HL-60 (cell line): ENCODE measurements around the gene DPP6.

Source experiments
- DNase-seq, 2 experiments: peaks; one replicate each; pipeline ENCODE4 v3.0.0-alpha.2; 2010 to 2020; ENCODE audit warnings: low read depth in 1 of 2, low spot score in 1 of 2
- H3K27ac ChIP-seq: fragments of 250-450 bp; sonication (Bioruptor Pico); replicated peaks from 2 replicates; pipeline ENCODE4 v1.5.1; 2020; ENCODE audit warnings: mild to moderate bottlenecking, moderate library complexity
- H3K27me3 ChIP-seq: fragments of 250-450 bp; sonication (Bioruptor Pico); 2 replicates; pipeline ENCODE4 v1.5.1; 2021; ENCODE audit warnings: mild to moderate bottlenecking, moderate library complexity; ENCODE audit not compliant: insufficient read depth, poor library complexity, severe bottlenecking
- H3K4me3 ChIP-seq: replicated peaks from 2 replicates; pipeline ENCODE4 v1.5.1; 2011; ENCODE audit warnings: mild to moderate bottlenecking, control low read depth, low read length; ENCODE audit not compliant: insufficient read depth
- GABPA ChIP-seq: IDR thresholded peaks from 2 replicates; pipeline ENCODE4 v1.6.1; 2012; ENCODE audit warnings: low read depth
- POLR2AphosphoS5 ChIP-seq: IDR thresholded peaks from 2 replicates; pipeline ENCODE4 v1.6.1; 2012; ENCODE audit warnings: low read depth
- SPI1 ChIP-seq: IDR thresholded peaks from 2 replicates; pipeline ENCODE4 v1.6.1; 2012; ENCODE audit warnings: low read depth, mild to moderate bottlenecking, borderline replicate concordance
- TF ChIP-seq, protein P1 (sequence below): IDR thresholded peaks from 2 replicates; pipeline ENCODE4 v1.6.1; 2012; ENCODE audit warnings: low read depth; ENCODE audit not compliant: insufficient replicate concordance
- TF ChIP-seq, protein P2 (sequence below): IDR thresholded peaks from one replicate; pipeline ENCODE4 v1.5.1; 2011; ENCODE audit warnings: low read length, control low read depth, inconsistent platforms; ENCODE audit not compliant: insufficient read depth

The DPP6 gene

DNA sequence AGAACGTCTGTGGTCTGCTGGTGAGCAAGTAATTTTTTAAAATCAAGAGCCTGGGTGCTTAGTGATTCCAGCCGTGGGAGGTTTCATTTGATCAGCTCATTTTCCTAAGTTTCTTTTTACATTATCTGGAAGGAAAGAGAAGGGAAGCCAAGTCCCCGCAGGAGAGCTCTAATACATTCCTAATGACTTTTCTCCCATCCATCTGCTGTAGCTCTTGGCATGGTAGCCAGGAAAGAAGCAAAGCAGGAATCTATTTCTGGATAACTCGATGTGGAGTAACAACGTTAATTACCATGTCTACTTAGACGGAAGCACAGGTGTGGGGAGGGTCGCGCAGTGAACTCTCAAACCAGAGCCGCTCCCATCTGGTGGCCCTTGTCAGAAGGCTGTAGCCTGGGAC lies 828.8 kb downstream of the DPP6 start:
- H3K27me3 ChIP-seq = no peaks in the 10 kb centered on the region
- no peak overlapping the region for H3K27ac ChIP-seq
- no peak overlapping the region for H3K4me3 ChIP-seq
- no peak for DNase-seq
- TF ChIP-seq SPI1 = no peak

DNA sequence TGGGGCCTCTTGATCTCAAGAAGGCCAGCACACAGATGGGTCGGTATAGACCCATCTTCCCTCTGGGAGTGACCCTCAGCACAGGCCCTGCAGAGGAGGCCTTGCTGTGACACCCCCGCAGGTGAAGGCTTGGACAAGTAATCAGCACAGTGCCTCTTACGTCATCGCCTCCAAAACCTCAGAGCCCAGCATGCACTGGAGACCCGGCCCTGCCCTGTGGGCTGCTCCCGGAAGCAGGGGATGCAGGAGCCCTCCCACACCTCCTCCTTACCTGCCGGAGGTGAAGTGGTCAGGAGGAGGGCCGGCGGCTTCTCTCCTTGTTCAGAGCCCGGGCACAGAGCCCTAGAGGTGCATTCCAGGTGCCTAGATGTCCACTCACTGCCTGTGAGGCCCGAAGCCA lies 829.3 kb downstream of the DPP6 start:
- Histone ChIP-seq H3K27ac (no peak overlapping the region), H3K4me3 (no peak overlapping the region), H3K27me3 (no peaks in the 10 kb centered on the region)
- DNase-seq = no peak
- no peak for TF ChIP-seq SPI1
- TF ChIP-seq, protein P1, sequence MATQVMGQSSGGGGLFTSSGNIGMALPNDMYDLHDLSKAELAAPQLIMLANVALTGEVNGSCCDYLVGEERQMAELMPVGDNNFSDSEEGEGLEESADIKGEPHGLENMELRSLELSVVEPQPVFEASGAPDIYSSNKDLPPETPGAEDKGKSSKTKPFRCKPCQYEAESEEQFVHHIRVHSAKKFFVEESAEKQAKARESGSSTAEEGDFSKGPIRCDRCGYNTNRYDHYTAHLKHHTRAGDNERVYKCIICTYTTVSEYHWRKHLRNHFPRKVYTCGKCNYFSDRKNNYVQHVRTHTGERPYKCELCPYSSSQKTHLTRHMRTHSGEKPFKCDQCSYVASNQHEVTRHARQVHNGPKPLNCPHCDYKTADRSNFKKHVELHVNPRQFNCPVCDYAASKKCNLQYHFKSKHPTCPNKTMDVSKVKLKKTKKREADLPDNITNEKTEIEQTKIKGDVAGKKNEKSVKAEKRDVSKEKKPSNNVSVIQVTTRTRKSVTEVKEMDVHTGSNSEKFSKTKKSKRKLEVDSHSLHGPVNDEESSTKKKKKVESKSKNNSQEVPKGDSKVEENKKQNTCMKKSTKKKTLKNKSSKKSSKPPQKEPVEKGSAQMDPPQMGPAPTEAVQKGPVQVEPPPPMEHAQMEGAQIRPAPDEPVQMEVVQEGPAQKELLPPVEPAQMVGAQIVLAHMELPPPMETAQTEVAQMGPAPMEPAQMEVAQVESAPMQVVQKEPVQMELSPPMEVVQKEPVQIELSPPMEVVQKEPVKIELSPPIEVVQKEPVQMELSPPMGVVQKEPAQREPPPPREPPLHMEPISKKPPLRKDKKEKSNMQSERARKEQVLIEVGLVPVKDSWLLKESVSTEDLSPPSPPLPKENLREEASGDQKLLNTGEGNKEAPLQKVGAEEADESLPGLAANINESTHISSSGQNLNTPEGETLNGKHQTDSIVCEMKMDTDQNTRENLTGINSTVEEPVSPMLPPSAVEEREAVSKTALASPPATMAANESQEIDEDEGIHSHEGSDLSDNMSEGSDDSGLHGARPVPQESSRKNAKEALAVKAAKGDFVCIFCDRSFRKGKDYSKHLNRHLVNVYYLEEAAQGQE = no peak
- TF ChIP-seq, protein P2, sequence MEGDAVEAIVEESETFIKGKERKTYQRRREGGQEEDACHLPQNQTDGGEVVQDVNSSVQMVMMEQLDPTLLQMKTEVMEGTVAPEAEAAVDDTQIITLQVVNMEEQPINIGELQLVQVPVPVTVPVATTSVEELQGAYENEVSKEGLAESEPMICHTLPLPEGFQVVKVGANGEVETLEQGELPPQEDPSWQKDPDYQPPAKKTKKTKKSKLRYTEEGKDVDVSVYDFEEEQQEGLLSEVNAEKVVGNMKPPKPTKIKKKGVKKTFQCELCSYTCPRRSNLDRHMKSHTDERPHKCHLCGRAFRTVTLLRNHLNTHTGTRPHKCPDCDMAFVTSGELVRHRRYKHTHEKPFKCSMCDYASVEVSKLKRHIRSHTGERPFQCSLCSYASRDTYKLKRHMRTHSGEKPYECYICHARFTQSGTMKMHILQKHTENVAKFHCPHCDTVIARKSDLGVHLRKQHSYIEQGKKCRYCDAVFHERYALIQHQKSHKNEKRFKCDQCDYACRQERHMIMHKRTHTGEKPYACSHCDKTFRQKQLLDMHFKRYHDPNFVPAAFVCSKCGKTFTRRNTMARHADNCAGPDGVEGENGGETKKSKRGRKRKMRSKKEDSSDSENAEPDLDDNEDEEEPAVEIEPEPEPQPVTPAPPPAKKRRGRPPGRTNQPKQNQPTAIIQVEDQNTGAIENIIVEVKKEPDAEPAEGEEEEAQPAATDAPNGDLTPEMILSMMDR = no peak
- no peak for TF ChIP-seq GABPA
- TF ChIP-seq POLR2AphosphoS5 = no peak

DNA sequence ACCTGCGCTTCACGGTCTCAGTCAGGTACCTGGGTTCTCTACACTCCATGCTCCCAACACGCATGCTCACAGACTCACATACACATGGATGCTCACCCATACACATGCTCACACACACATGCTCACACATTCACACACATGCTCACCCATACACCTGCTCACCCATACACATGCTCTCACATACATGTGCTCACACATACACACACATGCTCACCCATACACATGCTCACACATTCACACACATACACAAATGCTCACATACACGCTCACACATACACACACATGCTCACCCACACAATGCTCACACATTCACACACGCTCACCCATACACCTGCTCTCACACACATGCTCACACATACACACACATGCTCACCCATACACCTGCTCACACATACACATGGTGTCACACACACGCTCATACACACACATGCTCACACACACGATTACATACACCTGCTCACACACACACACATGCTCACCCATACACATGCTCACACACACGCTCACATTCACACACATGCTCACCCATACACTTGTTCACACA lies 830.8 kb downstream of the DPP6 start:
- Histone ChIP-seq H3K27me3 (no peaks in the 10 kb centered on the region), H3K4me3 (no peak overlapping the region), H3K27ac (no peak overlapping the region)
- TF ChIP-seq, protein P1 = no peak
- TF ChIP-seq, protein P2 = no peak
- no peak for TF ChIP-seq GABPA
- TF ChIP-seq POLR2AphosphoS5 = no peak
- no peak for TF ChIP-seq SPI1
- DNase-seq = no peak

DNA sequence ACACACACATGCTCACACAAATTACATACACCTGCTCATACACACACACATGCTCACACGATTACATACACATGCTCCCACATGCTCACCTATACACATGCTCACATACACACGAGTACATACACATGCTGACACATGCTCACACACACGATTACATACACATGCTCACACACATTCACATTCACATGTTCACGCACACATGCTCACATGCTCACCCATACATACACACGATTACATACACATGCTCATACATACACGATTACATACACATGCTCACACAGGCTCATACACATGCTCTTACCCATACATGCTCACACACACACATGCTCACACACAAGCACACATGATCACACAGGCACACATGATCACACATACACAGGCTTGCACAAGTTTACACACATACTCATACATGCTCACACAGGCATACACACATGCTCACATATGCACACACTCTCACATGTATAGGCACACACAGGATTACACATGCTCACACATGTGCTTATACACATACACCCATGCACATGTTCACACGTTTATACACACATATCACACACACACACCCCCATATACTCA lies 832.2 kb downstream of the DPP6 start:
- no peak overlapping the region for H3K4me3 ChIP-seq
- no peaks in the 10 kb centered on the region for H3K27me3 ChIP-seq
- H3K27ac ChIP-seq = no peak overlapping the region
- no peak for DNase-seq
- no peak for TF ChIP-seq POLR2AphosphoS5
- TF ChIP-seq, protein P2 = no peak
